Brain pericyte (primary cell): Measurements from ENCODE around the gene PTX3.

Experiments used
- DNase-seq: peaks from one replicate; pipeline ENCODE4 v3.0.0-alpha.2; 2012; ENCODE audit warnings: low read depth, low spot score

Gene PTX3

GRCh38 chr3:157423337-157423736 lies 13.3 kb upstream of the PTX3 start:
- DNase-seq = no peak

- DNase-seq = no peak
Observed at GRCh38 chr3:157427901-157428300, 8.7 kb upstream of the PTX3 start.

DNA sequence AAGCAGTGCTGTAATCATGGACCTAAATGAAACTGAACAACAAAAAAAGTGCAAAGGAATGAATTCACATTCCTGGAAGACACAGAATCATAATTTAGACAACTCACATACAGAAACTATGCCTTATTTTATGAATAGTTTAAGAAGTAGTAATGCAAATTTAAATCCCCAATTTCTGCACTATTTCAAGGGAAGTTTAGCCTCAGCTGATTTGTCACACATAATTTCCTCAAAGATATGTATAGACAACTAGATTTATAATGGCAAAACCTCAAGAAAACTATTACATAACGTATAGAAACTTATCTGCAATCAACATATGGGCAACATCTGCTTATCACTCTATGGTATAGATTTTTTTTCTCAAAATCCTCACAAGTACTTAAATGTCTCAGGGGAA lies 7.8 kb upstream of the PTX3 start:
- no peak for DNase-seq

DNA sequence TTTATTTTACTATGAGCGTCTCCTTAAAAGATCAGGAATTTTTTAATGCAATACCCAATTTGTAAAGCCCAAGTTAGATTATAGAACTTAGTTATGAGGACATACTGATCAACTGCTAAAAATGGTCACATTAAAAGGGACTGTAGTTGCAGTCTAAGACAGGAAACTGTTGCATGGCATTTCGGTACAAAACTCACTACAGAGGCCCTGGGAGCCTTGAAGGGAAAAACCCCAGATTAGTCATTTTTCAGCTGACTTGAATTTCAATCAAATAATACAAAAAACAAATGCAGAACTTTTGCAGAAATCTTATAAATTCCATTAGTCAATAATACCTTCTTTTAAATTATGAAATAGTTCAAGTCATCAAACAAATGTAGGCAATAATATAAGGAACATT lies 6.9 kb upstream of the PTX3 start:
- DNase-seq = no peak

DNA sequence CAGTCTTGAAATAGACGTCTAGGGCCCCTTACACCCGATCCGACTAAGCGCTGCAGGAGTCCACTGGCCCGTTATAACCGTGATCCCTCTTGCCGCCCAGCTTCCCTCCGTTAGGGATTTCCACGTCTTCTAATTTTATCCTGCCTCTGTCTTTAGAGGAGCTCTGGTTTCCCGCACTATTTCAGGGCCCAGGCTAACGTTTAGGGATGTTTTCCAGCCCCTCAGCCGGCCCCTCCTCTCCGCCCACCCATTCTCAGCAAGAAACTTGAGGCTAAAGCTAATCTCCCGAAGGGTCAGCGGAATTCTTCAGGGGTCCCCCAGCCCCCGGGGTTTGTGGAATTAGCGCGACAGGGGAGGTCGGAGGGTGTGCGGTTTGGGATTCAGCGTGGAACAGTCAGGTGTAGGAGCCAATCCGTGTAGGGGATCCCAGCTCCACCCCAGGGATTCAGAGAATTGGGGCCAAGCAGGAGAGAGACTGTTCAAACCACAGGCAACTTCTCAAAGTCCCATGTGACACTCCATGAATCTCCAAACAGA lies 1.6 kb downstream of the PTX3 start:
- DNase-seq = no peak

DNA sequence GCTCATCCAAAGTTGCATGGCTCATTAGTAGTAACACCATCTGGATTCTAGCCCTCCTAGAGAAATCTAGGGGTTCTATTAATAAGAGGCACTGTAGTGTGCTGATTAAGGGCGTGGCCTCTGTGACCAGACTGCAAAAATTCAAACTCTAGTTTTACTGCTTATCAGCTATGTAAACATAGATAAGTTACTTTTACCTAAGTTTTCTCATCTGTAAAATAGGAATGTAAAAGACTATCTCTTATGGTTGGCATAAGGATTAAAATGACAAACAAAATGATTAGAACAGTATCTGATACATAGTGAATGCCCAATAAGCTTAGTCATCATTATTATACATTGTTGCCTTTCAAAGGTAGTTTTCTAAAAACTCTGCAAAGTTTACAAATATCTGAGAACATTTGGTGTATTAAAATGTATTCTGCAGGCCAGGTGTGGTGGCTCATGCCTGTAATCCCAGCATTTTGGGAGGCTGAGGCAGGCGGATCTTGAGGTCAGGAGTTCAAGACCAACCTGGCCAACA lies 4.5 kb downstream of the PTX3 start:
- DNase-seq = no peak

DNA sequence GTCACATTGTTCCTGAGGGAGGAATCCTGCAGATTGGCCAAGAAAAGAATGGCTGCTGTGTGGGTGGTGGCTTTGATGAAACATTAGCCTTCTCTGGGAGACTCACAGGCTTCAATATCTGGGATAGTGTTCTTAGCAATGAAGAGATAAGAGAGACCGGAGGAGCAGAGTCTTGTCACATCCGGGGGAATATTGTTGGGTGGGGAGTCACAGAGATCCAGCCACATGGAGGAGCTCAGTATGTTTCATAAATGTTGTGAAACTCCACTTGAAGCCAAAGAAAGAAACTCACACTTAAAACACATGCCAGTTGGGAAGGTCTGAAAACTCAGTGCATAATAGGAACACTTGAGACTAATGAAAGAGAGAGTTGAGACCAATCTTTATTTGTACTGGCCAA lies 6.1 kb downstream of the PTX3 start:
- DNase-seq = no peak

GRCh38 chr3:157443905-157444796 lies 7.5 kb downstream of the PTX3 start:
- DNase-seq = no peak

- DNase-seq = no peak
Observed at GRCh38 chr3:157444797-157445184, 8.1 kb downstream of the PTX3 start.

DNA sequence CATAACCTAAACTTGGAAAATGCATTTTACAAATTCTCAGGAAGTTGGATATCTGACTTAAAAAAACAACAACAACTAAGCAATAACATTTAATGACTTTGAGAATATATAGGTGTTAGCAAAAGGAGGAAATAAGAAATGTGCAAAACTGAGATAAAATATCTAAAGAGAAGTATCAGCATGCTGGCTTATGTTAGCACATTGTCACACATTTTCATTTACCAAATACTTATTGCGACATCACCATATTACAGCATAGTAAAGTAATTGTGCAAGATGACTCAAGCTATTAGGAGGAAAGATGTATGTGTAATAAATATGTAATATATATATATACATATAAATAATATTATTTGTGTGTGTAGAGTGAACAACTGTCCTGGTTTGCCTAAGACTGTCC lies 9.2 kb downstream of the PTX3 start:
- DNase-seq = no peak

DNA sequence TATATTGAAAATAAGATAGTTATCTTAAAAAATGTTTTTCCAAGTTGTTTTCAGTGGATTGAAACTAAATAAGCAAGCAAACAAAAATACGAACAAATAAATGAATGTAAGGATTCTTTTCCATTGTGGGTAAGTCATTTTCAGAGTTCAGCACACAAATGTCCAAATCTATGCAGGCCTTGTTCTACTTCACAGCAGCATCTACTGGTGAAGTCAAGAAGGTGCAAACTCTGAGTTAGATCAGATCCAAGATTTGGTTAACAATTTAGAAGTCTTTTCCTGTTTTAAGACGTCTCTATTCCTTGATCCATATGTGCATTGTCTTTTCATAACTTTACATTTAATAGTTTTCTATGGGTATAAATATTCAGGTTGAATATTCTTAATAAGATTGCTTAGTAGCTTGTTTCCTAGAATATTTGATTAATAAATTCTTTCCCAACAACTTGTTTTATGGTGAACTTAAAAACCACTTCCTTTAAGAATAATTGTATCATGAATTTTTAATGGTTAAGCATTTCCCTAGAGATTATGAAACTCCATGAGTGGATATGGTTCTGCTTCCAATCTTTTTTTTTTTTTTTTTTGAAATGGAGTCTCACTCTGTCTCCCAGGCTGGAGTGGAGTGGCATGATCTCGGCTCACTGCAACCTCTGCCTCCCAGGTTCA lies 10.5 kb downstream of the PTX3 start:
- DNase-seq = no peak

GRCh38 chr3:157452097-157452496 lies 15.4 kb downstream of the PTX3 start:
- no peak for DNase-seq

- no peak for DNase-seq
Observed at GRCh38 chr3:157453824-157454223, 17.2 kb downstream of the PTX3 start.

- no peak for DNase-seq
Observed at GRCh38 chr3:157459706-157460105, 23.1 kb downstream of the PTX3 start.

DNA sequence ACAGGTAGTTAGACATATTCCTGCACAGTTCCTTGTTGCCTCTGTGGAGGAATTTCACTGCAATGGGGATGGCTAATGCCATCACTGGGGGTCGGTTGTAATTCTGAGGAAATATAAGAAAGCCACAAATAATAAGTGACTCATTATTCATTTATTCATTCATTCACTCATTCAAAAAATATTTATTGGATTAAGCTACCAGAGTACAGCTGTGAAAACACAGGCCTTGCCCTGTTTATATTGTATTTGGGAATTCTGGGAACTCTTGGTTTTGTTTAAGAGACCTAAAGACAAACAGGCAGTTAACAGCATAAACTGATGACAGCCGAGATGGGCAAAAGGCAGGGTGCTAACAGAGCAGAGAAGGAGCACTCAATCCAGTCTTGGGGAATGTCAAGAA lies 23.6 kb downstream of the PTX3 start:
- no peak for DNase-seq

GRCh38 chr3:157463816-157464215 lies 27.2 kb downstream of the PTX3 start:
- no peak for DNase-seq

GRCh38 chr3:157464321-157464720 lies 27.7 kb downstream of the PTX3 start:
- DNase-seq = no peak

- no peak for DNase-seq
Observed at GRCh38 chr3:157465741-157466140, 29.1 kb downstream of the PTX3 start.

- DNase-seq = no peak
Observed at GRCh38 chr3:157467200-157467599, 30.6 kb downstream of the PTX3 start.

- DNase-seq = no peak
Observed at GRCh38 chr3:157469561-157470294, 33.1 kb downstream of the PTX3 start.

- DNase-seq = no peak
Observed at GRCh38 chr3:157471064-157471463, 34.4 kb downstream of the PTX3 start.

GRCh38 chr3:157472648-157473047 lies 36.0 kb downstream of the PTX3 start:
- no peak for DNase-seq
